GM19328 (cell line): ENCODE results near the gene LTA.

ENCODE experiments used
- ATAC-seq: cut with Tn5 transposase; IDR thresholded peaks from one replicate; pipeline ENCODE4 v1.9.1; 2021; ENCODE audit warnings: mild to moderate bottlenecking, moderate library complexity; ENCODE audit not compliant: unreplicated experiment

The LTA gene

DNA sequence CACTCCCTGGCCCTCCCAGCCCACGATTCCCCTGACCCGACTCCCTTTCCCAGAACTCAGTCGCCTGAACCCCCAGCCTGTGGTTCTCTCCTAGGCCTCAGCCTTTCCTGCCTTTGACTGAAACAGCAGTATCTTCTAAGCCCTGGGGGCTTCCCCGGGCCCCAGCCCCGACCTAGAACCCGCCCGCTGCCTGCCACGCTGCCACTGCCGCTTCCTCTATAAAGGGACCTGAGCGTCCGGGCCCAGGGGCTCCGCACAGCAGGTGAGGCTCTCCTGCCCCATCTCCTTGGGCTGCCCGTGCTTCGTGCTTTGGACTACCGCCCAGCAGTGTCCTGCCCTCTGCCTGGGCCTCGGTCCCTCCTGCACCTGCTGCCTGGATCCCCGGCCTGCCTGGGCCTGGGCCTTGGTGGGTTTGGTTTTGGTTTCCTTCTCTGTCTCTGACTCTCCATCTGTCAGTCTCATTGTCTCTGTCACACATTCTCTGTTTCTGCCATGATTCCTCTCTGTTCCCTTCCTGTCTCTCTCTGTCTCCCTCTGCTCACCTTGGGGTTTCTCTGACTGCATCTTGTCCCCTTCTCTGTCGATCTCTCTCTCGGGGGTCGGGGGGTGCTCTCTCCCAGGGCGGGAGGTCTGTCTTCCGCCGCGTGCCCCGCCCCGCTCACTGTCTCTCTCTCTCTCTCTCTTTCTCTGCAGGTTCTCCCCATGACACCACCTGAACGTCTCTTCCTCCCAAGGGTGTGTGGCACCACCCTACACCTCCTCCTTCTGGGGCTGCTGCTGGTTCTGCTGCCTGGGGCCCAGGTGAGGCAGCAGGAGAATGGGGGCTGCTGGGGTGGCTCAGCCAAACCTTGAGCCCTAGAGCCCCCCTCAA, at the start of gene LTA:
Gene LTA, plus strand, starts transcription at position 249 of the 871 bp plus-strand sequence. Its CDS starts 454 bp downstream, at position 703.
- peak; percentile 42 for ATAC-seq

GRCh38 chr6:31525553-31525931, 46.5 kb upstream of the LTA start:
- ATAC-seq, result no peak

DNA sequence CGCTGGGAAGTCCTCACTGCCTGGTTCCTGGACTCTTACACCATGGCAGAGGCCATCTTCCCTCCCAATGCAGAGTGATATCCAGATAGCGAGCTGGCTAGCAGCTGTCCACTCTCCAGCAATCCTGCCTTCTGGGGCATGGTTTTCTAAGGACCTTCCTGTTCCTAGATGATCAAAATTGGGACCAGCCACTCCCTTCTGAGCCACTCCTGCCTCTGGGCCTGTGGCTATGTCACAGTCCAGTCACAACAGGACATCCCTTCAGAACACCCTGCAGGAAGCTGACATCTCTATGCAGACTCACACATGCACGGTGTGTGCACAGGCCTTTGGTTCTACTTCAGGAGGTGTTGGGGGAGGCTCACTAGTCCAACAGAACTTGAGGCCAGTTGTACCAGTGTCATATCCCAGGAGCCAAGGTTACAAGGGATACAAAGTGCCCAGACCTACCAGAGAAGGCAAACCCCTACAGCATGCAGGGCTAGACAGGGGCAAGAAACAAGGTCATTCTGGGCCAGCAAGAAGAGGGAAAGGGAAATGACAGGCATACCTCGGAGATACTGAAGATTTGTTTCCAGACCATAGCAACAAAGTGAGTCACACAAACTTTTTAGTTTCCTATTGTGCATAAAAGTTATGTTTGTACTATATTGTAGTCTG, 46.0 kb upstream of the LTA start:
- ATAC-seq, result no peak

GRCh38 chr6:31528307-31528777, 43.7 kb upstream of the LTA start:
- ATAC-seq, result no peak

- ATAC-seq, result no peak
Measured at GRCh38 chr6:31528821-31529328, 43.2 kb upstream of the LTA start, which contains the start of gene MCCD1. Gene MCCD1, plus strand, starts transcription at chr6:31528962. Its CDS starts 53 bp downstream, at chr6:31529015.

DNA sequence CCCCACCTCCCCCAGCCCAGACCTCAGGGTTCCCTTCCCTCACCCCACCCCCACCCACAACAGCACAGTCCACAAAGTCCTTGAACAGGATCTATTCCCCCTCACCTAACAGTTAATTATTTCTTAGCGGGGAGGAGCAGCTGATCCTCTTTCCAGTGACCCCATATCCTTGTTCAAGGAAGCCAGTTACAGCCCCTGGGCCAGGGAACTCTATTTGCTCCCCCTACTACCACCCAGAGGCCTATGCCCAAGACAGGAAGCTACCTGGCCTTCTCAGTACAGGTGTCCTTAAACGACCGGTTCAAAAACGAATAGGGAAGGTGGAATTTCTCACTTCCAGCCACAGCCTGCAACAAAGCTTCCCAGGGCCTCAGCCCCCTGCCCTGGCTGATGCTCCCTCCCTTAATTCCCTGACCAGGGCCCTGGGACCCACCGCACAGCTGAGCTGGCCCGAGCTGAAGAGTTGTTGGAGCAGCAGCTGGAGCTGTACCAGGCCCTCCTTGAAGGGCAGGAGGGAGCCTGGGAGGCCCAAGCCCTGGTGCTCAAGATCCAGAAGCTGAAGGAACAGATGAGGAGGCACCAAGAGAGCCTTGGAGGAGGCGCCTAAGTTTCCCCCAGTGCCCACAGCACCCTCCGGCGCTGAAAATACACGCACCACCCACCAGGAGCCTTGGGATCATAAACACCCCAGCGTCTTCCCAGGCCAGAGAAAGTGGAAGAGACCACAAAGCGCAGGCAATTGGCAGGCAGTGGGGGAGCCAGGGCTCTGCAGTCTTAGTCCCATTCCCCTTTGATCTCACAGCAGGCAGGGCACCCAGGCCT, 42.5 kb upstream of the LTA start:
- no peak for ATAC-seq

- no peak for ATAC-seq
Measured at GRCh38 chr6:31530659-31531058, 41.4 kb upstream of the LTA start.

DNA sequence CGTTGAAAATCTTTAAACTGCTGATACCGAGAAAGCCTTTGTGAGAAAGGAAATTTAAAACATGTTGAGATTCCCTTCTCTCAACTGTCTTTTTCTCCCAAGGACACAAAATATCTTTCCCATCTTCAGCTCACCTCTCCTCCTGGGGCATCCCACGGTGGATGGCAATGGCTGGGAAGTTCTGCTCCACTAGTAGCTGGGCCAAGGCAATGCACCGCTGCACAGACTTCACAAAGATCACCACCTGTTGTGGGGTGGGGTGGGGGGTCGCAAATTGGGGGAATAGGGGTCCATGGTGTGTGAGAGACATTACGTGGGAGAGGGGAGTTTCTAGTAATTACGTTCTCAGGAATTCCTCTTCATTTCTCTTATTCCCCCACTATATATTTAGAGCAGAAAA, 40.9 kb upstream of the LTA start:
- no peak for ATAC-seq

- no peak for ATAC-seq
Measured at GRCh38 chr6:31531771-31532643, 40.1 kb upstream of the LTA start.

DNA sequence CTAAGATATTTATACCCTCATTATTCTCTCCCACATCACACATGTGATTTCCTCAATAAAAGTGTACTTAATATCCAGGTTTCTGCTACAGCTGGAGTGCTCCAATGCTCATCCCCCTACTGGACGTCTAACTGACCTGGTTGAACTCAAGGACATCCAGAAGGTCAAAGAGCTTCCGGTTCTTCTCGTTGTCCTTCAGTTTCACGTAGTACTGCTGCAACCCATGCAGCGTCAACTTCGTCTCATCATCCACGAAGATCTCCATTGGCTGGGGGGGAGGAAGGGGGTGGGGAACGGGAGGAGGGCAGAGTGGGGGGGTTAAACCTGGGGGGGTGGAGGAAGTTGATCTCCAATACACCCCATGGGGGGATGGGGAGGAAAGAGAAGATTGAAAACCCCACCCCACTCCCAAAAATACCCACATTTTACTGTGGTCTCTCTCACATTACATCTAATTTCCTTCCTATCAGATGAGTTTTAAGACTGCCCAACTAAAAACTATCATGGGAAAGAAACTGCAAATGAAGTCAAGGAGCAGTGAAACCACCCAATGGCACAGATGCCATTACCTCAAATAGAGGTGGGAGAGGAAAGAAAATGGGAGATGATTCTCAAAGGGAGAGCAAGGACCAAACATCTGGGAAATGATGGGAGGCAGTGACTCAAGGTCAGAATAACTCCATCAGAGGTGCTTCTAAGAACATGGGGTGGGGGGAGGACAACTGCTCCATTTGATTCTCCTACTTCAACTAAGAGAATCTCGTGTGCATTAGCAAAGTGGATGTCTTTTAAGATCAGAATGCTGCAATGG, 39.2 kb upstream of the LTA start:
- no peak for ATAC-seq

GRCh38 chr6:31533455-31533841, 38.6 kb upstream of the LTA start:
- no peak for ATAC-seq

DNA sequence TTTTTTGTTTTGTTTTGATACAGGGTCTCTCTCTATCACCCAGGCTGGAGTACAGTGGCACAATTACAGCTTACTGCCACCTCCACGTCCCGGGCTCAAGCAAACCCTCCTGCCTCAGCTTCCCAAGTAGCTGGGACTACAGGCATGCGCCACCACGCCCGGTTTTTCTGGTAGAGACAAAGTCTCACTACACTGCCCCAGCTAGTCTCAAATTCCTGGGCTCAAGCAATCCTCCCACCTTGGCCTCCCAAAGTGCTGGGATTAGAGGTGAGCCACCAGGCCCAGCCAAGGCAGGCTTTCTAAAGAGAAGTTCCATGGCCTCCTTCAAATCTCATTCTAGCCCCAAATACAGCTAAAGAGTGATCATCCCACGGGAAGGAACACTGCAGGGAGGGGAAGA, 38.1 kb upstream of the LTA start:
- no peak for ATAC-seq

- ATAC-seq, result no peak
Measured at GRCh38 chr6:31534521-31535040, 37.5 kb upstream of the LTA start.

DNA sequence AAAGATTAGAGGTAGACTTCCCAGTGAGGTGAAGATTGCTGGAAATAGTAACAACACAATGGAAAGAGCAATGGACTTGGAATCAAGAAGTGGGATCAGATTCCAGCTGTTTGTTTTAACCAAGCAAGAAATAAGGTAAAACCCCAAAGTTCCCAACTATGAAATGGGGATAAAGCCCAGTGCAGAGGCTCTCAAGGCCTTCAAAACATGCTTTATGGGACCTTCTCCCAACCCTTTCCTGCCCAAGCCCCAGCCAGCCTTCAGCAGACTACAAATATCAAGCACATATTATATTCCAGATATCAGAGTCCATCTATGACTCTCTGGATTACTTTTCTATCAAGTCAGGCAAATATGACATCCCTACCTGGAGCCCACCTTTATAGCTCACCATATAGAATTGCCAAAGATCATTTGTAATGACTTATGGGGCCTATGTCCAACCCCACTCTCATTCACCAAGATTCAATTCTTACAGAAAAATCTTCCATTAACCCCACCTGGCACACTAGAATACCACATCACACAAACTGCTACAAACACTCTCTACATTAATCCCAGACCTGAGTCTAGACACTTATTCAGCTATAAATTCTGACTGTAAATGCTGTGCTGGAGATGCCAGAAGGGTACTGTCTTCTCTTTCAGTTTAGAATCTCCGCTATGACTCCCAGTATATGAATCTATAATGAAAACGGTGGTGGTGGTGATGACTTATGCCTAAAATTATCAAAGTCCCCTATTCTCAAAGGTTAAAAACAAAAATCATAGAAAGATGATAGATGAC, 36.4 kb upstream of the LTA start:
- no peak for ATAC-seq

DNA sequence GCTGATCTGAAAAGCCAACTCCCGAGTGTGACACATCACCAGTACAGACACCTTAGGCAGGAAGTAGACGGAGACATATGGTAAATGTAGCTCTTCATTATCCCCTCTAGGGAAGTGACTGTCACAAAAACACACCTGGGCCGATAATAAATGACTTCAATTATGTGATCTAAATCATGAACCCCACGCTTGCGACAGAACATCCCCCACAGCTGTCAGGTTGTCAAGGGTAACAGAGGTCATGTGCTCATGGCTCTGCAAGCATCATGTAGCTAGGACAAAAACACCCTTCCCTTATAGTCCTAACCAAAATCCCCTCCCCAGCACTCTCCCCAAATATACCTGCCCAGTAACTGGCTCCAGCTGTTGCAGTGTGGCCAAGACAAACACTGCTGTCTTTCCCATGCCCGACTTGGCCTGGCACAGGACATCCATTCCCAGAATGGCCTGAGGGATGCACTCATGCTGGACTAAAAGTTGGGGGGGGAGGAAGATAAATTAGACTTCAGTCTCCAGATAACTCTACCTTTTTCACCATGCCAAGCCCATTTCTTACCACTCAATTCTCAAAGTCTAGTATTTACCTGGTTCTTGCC, 33.2 kb upstream of the LTA start:
- no peak for ATAC-seq

GRCh38 chr6:31540640-31541039, 31.4 kb upstream of the LTA start:
- no peak for ATAC-seq

GRCh38 chr6:31541059-31541657, 30.9 kb upstream of the LTA start:
- ATAC-seq, result no peak
